Measurements from ENCODE around the gene GNS.
"Not testable (repeated sequence)": the region's sequence is repeated elsewhere in the genome, so short reads cannot be mapped to it uniquely, and the experiment has no call there.

GNS gene

DNA sequence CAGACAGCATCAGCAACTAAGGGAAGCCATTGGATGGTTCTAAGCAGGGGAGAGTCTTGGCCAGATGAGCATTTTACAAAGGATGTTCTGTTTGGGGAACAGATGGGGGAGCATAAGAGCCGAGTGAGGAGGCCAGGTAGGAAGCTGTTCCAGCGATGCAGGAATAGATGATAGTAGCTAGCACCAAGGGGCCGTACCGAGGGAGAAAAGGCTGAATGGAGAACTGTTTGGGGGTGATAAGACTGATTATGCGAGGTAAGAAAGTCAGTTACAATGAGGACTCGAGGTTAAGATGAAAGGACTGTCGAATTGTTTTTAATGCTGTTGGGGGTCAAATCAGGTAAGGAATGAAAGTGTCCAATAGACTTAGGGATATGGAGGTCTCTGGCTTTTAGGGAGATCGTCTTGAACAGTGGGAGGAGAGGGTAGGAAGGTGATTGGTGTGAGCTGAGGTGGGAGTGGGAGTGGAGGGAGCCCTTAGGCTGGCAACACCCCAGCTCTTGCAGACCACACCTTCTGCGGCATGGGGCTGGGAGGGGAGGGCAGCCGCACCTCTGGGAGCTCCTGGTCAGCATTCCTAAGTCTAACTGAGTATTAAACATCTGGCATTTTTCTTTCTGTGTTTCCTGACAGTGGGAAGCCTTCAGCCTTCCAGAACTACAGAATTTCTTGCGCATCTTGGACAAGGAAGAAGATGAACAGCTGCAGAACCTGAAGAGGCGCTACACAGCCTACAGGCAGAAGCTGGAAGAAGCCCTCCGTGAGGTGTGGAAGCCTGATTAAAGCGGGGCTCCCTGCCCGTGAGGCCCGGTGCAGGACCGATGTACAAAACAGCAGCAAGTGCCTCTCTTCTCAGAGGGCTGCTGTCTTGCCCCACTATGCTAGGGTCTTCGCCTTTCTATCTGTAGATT, 64.8 kb downstream of the GNS start:
- no peak for DNase-seq

DNA sequence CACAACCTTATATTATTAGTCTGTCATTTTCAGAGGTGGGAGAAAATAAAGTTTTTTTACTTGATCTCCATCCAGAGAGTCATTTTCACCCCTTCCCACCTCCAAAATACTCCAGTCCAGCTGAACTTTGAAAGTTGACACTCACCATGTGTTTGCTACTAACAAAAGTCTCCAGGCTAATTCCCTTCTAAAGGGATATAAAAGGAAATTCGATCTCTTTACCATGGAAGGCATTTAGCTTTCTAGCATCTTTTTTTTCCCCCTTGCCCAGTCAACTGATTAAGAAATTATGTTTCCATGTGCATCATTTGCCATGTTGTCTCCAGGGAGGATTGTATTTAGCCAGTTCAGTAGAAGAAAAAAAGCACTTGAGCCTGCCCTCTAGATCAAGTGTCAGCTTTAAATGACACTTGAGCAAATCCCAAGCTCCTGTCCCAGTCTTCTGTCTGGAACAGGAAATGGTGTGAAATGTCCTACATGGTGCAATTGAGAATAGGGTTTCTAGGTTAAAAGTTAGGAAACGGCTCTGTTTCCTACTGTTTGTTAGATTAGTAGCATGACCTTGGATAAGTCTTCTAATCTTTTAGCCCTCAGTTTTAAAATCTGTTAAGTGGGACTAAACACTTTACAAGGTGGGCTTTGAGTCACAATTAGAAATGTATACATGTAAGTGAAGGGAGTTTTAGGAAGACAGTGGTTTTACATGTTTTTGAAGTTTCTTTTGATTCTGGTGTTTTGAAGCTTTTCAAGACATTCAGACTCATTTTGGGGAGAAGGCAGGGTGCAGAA, 67.2 kb downstream of the GNS start:
- no peak for DNase-seq

DNA sequence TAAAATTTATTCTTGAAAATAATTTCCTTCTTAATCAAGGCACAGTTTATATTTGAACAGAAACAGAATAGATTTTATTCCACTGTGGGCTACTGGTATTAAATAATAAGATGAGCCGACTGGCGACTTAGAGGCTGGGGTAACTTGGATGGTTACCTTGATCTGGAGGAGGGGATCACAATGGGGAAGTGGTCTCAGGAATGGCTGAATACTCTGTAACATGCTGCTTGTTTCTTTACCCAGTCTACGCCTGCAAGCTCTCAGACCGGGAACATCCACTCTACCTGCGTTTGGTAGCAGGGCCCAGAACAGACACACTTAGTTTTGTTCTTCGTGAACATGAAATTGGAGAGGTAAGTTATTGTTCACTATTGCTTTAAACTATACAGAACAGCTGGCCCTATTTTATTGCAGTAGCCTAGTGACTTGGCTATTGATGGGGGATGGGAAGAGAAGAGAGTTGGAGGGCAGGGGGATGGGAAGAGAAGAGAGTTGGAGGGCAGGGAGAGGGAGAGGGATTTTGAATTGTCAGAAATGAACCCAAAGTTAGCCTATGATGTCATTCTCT, 67.9 kb downstream of the GNS start:
- no peak for DNase-seq

DNA sequence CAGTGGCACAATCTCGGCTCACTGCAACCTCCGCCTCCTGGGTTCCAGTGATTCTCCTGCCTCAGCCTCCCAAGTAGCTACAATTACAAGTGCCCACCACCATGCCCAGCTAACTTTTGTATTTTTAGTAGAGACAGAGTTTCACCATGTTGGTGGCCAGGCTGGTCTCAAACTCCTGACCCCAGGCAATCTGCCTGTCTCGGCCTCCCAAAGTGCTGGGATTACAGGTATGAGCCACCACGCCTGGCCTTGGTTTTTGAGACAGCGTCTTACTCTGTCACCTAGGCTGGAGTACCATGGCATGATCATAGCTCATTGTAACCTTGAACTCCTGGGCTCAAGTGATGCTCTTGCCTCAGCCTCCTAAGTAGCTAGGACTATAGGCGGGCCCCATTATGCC, 69.0 kb downstream of the GNS start:
- not testable (repeated sequence) for DNase-seq

DNA sequence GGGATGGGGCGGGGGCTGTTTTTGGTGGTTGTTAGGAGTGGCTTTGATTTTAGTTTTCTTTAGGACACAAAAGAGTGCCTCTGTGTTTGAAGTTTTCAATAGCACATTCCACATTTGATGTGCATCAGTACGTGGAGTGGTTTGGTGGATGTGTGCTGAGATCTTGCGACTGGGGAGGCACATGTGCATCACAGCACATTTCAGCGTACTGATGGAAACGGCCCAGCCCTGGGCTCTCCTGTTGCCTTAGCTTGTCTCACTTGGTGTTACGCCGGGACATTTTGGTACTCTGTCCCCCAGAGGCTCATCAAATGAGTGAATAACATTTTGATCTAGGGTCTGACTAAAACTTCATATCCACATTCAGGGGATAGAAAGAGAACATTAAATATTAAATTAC, 70.5 kb downstream of the GNS start:
- DNase-seq: no peak

DNA sequence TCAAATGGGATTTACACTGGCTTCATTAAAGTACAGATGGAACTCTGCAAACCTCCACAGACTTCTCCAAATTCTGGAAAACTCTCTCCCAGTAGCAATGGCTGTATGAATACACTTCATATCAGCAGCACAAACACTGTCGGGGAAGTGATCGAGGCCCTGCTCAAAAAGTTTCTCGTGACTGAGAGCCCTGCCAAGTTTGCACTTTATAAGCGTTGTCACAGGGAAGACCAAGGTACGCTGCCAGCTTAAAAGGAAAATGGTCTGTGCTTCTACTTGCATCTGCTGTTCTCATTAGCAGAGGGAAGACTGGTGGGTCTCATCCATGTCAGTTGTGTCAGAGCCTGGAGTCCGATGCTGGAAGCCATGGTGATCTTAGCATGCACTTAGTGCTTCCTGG, 71.0 kb downstream of the GNS start:
- no peak for DNase-seq

DNA sequence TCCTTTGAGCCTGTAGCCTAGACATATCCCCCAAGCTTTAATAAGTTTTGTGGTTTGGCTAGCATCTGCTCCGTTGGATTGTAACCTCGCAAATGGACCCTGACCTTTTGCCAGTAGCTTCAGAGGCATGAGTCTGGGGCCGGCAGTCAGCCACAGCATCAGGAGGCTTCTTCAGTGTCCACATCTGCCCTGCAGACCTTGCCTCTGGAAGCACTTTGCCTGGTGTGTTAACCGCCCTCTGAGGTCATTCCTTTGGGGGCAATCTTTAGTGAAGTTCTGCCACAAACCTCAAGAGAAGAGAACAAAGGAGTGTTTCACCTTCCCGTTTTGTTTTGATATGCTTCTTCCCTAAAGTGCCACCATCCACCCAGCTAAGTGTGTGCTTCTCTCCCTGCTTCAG, 71.4 kb downstream of the GNS start:
- DNase-seq: no peak

DNA sequence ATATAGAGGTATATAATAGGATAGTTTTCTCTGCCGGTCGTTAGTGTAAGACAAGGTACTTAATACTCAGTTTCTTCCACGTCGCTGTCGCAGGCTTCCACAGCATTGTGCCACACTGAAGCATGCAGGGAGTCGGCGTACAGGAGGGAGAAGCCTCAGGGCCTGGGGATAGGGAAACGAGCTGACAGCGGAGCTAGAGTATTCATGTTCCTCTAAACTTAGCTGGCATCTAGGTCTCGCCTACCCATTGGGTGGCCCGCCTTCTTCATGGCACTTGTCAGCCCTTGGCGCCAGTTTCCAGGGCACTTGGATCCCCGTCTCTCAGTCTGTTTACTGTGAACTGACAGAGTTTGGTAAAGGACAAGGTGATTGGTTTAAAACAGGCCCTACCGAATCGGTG, 73.6 kb downstream of the GNS start:
- no peak for DNase-seq

DNA sequence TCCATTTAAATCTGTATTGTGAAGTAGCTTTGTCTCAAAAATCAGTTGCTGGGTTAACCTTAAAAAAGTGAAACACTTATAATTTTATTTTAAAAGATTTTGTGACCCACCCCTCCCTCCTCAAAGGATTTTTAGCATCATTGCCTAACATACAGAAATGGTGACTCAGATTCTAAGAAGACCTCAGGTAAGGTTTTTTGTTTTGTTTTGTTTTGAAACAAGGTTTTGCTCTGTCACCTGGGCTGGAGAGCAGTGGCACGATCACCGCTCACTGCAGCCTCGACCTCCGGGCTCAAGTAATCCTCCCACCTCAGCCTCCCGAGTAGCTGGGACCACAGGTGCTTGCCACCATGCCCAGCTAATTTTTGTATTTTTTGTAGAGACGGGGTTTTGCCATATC, 74.2 kb downstream of the GNS start:
- DNase-seq: no peak

DNA sequence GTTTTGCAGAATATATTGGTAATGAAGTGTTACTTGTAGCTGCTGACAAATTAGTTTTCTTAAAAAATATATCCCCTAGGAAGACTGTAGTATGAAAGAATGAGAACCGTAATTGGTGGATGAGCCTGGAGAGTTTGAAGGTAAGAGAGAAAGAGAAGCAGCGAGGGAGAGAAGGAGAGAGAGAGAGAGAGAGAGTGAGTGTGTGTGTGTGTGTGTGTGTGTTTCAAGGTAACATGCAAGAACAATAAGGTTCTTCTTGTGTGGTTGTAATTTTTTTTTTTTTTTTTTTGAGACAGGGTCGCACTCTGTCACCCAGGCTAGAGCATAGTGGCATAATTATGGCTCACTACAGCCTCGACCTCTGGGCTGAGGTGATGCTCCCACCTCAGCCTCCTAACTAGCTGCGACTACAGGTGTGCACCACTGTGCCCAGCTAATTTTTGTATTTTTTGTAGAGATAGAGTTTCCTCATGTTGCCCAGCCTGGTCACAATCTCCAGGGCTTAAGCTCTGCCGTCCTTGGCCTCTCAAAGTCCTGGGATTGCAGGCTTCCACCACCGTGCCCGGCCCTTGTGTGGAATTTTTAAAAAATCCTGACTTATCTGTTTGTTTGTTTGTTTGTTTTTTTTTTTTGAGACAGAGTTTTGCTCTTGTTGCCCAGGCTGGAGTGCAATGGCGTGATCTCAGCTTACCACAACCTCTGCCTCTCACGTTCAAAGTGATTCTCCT, 75.2 kb downstream of the GNS start:
- no peak for DNase-seq

DNA sequence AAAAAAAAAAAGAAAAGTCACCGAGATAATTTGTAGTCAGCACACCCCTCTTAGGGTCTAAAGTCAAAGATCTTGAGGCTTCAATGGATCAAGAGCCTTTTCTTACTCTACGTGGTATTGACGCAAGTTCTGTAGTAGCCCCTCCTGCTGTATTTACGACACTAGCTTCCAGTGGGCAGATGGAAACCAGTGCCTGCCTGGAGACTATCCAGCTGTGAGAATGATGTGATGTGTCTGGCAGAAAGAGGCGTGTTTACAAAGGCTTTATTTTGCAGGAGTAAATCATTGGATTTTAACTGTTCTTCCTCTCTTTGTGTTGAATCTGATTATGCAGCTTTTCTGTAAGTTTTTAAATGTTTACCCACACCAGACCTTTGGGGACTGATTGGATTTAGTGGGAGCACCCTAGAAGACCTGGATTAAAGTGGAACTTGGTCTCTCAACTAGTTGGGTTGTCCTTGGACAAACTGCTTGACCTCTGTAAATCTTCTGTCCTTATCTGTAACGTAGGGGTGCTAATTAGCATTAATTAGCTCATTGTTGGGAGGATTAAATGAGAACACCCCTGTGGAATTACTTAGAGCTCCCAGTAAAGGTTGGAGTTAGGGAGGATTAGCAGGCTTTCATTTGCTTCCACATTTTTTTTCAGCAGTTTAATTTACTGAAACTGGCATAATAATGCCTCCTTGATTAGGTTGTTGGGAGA, 76.5 kb downstream of the GNS start:
- peak; percentile 72 for DNase-seq

DNA sequence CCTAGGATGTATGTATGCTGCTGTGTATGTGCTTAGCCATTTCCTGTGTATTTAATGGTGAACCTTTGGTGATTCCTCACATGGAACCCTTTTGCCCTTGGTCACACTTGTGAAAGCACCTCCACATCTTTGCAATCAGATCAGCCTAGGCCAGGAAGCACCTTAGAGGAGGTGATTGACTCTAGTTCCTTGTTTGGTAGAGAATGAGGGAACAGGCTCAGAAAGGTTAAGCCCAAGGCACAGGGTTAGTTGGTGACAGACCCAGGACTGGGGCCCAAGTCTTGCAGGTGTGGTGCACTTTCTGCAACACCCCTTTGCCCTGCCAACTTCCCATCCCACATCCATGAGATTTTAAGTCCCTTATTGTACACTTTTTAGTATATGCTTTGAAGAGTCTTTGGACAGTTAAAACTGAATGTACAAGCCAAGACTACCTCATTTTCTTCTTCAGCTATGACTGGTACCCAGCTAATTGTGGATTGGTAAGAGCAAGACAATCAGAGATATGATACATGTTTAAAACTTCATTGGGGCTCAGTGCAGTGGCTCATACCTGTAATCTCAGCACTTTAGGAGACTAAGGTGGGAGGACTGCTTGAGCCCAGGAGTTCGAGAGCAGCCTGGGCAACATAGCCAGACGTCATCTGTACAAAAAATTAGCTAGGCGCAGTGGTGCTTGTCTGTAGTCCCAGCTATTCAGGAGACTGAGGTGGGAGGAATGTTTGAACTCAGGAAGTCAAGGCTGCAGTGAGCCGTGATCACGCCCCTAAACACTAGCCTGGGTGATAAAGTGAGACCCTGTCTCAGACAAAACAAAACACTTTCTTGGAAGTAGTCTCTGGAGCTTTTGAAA, 77.8 kb downstream of the GNS start:
- DNase-seq: no peak

DNA sequence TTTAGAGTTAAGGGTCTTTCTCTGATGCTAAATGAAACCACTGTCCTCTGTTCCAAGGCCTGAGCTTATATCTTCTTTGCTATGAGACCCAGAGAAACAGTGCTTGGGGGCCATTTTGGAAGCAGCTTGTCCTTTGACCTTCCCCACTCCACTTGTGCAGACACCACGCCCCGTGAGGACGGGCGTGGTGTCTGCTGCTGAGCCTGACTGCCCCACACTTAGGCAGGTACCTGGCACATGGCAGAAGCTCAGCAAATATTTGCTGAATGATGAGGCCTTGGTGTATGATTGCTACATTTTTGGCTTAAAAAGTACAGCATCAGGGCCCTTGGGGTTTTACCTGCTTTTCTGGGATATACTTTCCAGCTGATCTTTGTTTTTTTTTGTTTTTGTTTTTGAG, 79.0 kb downstream of the GNS start:
- DNase-seq: no peak

DNA sequence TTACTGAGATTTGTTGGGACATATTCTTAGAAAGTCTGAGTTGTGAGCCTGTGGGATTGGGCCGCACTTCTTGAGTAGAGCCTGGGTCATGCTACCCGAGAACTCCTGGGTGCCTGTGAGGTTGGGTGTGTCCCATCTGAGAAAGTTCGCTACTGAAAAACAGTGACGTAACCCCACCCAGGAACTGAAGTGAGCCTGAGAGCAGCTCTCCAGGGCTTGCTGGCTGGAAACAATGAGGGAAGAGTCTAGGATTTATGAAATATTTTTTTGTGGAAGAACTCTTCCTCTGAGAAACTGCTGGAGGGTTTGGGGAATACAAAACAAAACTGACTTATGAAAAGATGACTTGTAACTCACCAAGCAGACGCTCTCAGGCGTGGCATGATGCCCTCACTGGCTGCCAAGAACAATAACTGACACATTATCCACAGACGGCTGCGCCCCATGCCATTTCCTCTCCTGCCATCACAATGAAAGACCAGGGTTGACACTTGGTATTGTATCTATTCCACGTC, 79.7 kb downstream of the GNS start:
- DNase-seq: peak; percentile 76

DNA sequence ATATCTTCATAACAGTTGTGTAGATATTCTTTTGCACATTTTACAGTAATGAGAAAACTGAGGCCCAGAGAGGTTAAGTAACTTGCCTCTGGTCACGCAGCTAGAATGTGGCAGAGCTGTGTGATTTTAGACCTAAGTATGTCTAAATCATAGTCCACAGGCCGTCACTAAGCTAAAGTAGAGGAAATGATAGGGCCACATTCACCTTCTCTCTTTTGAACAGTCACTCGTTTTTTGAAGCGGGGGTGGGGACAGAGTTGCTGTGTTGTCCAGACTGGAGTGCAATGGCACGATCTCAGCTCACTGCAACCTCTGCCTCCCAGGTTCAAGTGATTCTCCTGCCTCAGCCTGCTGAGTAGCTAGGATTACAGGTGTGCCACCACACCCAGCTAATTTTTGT, 80.4 kb downstream of the GNS start:
- DNase-seq: no peak

DNA sequence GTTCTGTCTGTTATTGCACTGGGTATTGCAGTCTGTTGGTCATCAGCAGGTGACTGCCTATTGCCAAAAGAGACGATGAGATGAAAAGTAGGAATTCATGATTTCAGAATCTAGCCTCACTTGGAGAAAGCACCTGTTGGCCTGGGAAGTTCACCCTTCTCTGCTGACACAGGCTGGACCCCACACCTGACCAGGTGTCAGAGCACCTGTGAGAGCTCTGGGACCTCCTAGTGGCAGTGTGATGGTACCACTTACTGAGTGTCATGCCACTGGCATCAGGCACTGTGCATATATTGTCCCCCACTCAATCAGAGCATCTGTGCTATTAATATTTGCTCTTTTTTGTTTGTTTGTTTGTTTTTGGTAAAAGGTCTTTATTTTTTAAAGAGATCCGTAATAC, 81.0 kb downstream of the GNS start:
- DNase-seq: no peak

DNA sequence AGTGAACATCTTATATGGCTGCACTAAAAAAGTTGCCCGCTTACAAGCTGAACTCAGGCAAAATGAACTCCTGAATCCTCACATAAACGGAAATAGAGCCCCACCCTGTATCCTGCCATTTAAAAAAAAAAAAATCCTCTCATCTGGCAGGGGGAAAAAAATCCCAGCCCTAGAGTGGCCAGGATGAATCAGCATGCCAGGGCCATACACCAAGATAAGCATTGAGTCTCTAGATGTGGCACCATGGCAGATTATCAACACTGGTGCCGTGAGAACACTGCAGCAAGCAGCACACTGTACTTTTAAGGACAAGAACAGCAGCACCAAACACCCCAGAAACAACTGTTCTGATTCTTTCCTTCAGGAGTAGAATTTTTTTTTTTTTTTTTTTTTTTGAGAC, 83.4 kb downstream of the GNS start:
- DNase-seq: no peak

DNA sequence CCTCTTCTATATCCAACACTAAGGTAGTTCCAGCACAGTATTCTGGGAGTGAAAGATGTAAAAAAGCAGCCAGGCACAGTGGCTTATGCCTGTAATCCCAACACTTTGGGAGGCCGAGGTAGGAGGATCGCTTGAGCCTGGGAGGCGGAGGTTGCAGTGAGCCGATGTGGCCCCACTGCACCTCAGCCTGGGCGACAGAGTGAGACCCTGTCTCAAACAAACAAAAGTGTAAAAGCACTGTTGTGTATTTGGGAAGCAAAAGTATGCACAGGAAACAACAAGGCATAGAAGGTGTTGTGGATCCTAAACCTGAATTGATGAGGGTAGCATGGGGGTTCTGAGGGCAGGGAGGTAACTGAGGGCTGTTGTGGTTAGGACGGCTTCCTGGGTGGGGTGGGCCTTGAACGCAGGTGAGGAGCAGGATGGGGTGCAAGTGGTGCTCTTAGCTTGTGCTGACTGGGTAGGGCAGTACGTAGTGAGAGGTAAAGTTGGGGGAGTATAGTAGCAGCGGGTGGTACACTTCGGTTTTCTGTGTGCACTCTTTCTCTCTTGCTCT, 84.8 kb downstream of the GNS start:
- DNase-seq: no peak

DNA sequence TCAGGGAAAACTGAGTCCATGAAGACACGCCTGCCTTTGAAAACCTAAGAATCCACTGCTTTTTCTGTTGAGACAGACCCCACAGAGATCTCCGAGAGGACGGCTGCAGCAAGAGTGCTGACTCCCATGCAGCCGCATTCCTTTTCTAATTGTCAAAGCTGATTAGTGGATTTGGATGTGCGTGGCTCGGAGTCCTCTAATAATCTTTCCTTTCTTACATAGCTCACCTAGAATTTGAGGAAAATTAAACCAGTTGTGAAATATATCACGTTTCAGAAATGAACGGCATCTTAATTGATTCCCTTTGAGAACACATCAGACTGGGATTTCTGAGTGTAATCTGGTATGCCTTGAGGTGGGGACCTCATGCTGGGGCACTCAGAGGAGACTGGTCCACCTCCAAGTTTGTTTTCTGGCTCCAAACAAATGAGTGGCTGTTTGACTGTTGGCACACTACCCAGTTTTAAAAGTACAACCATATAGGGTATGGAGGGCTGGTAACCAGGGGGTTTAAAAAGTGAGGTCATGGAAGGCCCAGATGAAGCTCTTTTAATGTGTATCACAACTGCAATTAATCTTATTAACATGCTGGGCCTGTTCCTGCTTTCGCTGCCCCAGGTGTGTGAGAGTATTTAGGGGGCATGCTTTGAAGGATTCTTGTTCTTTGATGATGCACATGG, 85.6 kb downstream of the GNS start:
- DNase-seq: peak; percentile 81

DNA sequence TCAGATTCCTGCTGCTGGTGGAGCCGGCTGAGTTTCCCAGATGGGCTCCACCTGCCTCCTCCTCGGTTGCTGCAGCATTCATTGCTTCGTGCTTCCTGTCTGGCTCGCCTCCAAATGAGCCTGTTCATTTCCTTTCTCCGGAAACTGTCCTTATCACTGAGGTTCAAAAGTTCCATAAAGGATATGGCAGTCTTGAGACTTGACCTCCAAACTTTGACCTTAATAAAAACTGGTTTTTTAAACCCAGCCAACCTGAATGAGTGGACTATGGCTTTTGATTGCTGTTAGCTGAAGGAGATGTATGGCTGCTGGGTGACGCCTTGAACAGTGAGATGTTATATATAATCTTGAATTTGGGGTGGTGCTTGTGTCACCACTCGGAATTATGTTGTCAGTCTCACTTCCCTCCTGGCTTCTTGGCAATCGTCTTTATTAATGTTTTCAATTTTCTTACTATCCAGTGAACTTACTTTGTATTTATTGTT, 86.2 kb downstream of the GNS start:
- DNase-seq: peak; percentile 41

All from NCI-H2081 treated with DMSO at 0.1 percent for 48 hours (cell line).